Measurements from ENCODE around the gene ICE1. TPM values are rescaled to one million over a fixed set of nuclear protein-coding genes. Genes with fewer than 3 reads are reported as not detected.

Gene ICE1, protein sequence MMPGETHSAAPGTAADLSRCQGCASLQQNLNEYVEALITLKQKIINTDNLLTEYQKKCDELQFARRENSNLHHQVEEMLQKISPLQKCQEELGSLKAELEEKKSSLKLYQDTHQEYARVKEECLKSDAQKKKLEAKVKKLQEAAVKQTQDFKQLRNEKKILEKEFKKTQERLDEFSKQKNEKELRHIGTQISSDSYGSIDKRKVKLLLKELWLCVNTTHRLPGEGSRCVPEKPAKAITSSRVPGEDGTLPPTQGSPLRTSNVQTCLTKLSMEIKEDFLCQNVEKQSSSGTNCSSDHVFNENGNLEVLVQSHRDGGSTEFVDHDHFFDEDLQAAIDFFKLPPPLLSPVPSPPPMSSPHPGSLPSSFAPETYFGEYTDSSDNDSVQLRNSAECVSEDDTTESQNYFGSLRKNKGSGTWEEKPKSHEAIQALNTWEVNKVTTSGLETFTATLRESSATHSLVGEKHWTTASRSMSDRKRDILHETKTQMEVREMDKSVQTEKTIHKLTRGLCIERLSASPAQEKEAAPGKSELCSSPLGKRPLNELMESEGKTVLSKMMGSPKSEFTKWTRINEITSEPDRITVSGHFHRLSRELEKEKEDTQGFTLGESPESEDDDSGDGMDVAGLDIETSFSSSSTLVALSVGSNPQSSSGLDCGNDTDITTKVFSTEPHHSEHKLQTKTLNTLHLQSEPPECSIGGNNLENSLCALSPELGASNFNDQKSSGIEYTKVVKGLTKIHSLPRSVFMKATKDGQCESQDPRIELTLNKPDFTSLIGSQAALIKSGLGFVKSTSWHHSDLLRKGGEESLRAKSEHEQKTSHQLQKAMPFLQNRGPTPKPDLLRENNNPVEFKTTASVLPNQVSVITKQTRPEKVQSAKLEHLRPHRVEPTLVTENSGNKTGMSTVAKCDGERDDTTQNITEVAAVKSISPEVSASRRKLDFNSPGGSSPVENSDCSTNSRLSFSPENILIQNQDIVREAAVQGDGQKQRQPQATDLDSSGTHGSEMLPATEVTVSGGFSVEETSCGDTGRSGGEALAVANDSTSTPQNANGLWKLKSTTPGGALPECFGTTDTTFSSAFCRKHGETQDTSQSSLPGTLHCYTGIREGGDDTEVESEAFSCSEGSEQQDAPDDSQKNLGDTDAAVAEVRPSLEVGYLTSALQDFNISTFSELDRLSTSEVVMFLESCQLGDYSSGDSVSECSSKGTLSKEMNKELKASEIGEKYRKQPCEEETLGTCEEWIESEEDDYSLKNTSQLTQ (N-terminal part only)
- 10 to 100 TPM in 5 of 6 donors, 1 to 10 TPM in 1; 5.0 to 19.1 (median 13.4) TPM for polyA plus RNA-seq (ENCODE audit: low read depth in 6 of 6)

DNA sequence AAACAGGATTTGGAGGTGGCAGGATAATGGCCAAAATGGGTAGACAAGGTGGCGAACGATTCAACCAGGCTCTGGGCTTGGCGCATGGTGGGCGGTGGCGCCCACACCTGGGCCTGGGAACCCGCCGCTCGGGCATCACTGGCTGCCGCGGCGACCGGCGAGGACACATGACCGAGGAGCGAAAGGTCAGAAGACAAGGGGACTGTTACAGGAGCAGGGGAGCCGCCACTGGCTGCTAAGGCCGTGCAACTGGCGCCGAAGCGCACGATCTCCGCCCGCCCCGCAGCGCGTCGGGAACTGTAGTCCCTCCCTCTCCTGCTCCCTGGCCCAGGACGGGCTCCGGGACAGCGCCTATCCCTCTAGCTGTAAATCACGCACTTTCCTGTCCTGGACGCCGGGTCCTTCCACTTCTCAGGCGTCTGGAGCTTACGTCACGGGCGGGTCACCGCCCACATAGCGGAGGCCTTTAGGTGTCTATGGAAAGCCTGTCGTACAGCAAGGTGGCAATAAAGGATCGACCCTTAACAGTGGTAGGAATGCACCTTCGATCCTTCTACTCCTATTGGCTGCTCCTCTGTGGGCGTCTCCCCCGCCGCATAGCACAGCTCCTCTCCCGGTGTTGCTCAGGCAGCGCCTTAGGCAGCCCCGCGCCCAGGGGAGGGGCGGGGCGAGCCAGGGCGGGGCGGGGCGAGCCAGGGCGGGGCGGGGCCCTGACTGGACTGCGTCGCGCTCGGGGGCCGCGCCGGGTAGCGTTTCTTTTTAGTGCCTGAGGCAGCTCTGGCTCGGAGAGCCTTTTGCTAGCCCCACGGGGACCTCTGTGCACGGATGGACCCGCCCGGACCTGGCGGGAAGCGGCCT is at the start of gene ICE1:
Gene ICE1 (plus strand): TSS at position 717 of the 858 bp plus-strand sequence. CDS start 239 bp downstream, outside the sequence.
- H3K9me3 Mint-ChIP-seq: no peaks in the 10 kb centered on the region
- DNase-seq: peak; percentile 95
- peaks cover 13 to 25% (median 14%) of the 10 kb centered on the region in 3 donors for H3K4me1 Mint-ChIP-seq
- H3K27me3 Mint-ChIP-seq: no peaks in the 10 kb centered on the region
- peak within 1 kb of the TSS in 3 of 8 donors; percentile 95 to 97 (median 96) for H3K4me3 Mint-ChIP-seq
- ATAC-seq (ENCODE audit: low read depth in 2 of 2): peak; percentile 83
- H3K36me3 Mint-ChIP-seq: peaks cover 0 to 10% of the 10 kb centered on the region in 2 donors
- H3K27ac Mint-ChIP-seq: peak within 1 kb of the TSS in 5 of 6 donors; percentile 98 to 99 (median 99)

DNA sequence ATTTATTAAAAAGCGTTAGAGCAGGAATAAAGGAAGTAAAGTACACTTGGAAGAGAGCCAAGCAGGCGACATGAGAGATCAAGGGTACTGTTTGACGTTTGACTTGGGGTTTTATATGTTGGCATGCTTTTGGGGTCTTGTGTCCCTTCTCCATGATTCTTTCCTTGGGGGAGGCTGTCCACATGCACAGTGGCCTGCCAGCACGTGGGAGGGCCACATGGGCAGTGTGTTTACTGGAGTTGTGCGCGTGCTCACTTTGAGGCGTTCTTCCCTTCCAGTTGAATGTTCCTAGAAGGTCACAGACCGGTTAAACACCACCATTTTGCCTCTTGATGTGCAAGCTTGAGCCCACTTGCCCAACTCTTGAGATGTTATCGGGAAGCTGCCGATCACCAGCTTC is 49.5 kb upstream of the ICE1 start:
- H3K36me3 Mint-ChIP-seq: peaks cover 0 to 9% of the 10 kb centered on the region in 2 donors
- H3K27ac Mint-ChIP-seq: no peak overlapping the region
- H3K27me3 Mint-ChIP-seq: peaks cover 0 to 5% (median 0%) of the 10 kb centered on the region in 3 donors
- no peak for ATAC-seq (ENCODE audit: low read depth in 2 of 2)
- H3K4me1 Mint-ChIP-seq: no peaks in the 10 kb centered on the region
- no peak overlapping the region for H3K4me3 Mint-ChIP-seq
- peaks cover 0 to 3% (median 0%) of the 10 kb centered on the region in 7 donors for H3K9me3 Mint-ChIP-seq
- DNase-seq: no peak

DNA sequence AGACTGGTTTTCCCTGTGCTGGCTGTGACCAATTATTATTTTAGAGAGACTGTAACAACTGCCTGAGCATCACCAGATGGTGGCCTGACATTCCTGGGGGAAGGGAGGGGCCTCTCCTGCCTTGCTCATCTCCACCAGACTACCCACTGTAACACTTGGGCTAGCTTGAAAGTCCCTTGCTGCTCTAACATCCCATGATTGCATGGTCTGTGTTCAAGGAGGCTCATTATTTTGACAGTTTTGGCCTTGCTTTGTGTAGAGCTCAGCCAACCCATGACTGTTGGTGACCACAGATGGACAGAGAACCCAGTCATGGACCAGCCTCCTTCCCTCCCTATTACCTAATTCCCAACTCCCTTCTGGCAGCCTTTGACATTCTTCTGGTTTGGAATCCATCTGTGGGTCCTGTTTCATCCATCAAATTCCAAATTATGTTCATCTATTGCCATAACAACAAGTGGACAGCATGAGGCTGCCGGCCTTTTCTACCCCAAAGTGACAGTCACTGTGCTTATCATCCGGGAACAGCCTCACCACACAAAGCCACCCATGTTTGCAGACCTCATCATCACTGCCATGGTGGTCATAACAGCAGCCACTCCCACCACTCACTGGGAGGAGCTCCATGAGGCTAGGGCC is 49.0 kb upstream of the ICE1 start:
- ATAC-seq (ENCODE audit: low read depth in 2 of 2): no peak
- H3K27ac Mint-ChIP-seq: peak overlapping the region in 1 of 6 donors; percentile 91
- DNase-seq: no peak
- H3K9me3 Mint-ChIP-seq: peaks cover 0 to 4% (median 0%) of the 10 kb centered on the region in 7 donors
- no peak overlapping the region for H3K4me3 Mint-ChIP-seq
- no peaks in the 10 kb centered on the region for H3K4me1 Mint-ChIP-seq
- H3K27me3 Mint-ChIP-seq: peaks cover 0 to 5% (median 0%) of the 10 kb centered on the region in 3 donors
- H3K36me3 Mint-ChIP-seq: peaks cover 0 to 9% of the 10 kb centered on the region in 2 donors

DNA sequence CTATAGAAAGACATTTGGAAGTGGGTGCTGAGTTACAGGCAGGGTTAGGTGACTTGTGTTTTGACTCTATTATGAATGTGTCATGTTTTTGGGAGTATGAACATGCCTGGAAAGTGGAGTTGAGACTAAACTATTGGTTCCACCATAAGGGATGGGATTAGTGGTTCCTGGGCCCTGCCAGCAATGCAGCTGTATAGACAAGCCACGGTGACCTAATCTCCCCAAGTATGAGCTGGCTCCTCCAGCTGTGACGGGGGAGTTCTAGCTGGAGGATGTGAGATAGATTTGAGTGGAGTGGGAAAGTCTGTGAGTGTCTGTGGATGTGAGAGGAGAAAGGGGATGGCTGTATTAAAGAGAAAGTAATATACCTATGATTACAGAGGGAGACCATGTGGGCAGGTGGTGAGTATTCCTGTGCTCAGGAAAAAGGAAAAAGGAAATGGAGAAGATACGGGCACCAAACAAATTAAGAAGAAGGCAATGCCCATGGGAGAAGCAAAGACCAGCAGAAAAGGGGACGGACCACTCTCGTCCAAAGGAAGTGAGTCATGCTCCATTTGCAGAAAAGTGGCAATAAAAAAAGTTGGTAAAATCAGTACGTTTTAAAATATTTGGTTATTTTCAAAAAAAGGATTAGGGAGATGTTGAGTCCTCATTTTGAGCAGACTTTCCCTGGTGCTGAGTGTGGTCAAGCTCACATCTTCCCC is 48.3 kb upstream of the ICE1 start:
- H3K27me3 Mint-ChIP-seq: peaks cover 0 to 5% (median 0%) of the 10 kb centered on the region in 3 donors

DNA sequence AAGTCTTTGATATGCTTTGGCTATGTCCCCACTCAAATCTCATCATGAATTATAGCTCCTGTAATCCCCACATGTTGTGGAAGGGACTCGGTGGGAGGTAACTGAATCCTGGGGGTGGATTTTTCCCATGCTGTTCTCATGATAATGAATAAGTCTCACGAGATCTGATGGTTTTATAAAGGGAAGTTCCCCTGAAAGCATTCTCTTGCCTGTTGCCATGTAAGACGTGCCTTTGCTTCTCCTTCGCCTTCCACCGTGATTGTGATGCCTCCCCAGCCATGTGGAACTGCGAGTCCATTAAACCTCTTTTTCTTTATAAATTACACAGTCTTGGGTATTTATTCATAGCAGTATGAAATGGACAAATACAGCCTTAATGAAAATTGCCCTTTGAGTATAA is 44.7 kb upstream of the ICE1 start:
- DNase-seq (no peak), ATAC-seq (ENCODE audit: low read depth in 2 of 2) (no peak)
- H3K27ac Mint-ChIP-seq: no peak overlapping the region
- peaks cover 0 to 9% of the 10 kb centered on the region in 2 donors for H3K36me3 Mint-ChIP-seq
- H3K9me3 Mint-ChIP-seq: peaks cover 0 to 4% (median 0%) of the 10 kb centered on the region in 7 donors
- H3K4me1 Mint-ChIP-seq: no peaks in the 10 kb centered on the region
- peaks cover 0 to 8% (median 0%) of the 10 kb centered on the region in 3 donors for H3K27me3 Mint-ChIP-seq
- H3K4me3 Mint-ChIP-seq: no peak overlapping the region

More for the DNA sequence above, 48.3 kb upstream of the ICE1 start:
- H3K9me3 Mint-ChIP-seq: peaks cover 0 to 4% (median 0%) of the 10 kb centered on the region in 7 donors
- no peaks in the 10 kb centered on the region for H3K4me1 Mint-ChIP-seq
- H3K27ac Mint-ChIP-seq: no peak overlapping the region
- H3K4me3 Mint-ChIP-seq: no peak overlapping the region
- DNase-seq (no peak), ATAC-seq (ENCODE audit: low read depth in 2 of 2) (no peak)
- peaks cover 0 to 9% of the 10 kb centered on the region in 2 donors for H3K36me3 Mint-ChIP-seq

DNA sequence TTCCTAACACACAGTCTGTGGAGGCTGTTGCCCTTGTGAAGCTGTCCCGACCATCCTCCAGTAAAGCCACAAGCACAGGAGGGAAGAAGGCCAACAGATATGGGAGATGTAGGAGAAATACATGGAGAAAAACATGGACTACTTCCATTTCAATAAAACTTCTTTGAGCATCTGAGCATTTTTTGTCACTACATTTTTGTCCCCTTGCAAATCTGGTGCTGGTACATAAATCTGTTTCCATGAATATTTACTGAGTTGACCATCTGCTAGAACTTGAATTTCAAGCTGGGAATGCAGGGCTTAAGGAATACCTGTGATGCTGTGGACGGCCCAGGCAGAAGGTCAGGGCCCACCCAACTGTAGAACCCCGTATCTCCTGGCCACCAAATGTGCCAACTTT is 43.9 kb upstream of the ICE1 start:
- peaks cover 0 to 9% of the 10 kb centered on the region in 2 donors for H3K36me3 Mint-ChIP-seq
- H3K27me3 Mint-ChIP-seq: peaks cover 0 to 6% (median 0%) of the 10 kb centered on the region in 3 donors
- no peaks in the 10 kb centered on the region for H3K4me1 Mint-ChIP-seq
- no peak overlapping the region for H3K27ac Mint-ChIP-seq
- peaks cover 0 to 4% (median 0%) of the 10 kb centered on the region in 7 donors for H3K9me3 Mint-ChIP-seq
- ATAC-seq (ENCODE audit: low read depth in 2 of 2) (no peak), DNase-seq (no peak)
- no peak overlapping the region for H3K4me3 Mint-ChIP-seq

DNA sequence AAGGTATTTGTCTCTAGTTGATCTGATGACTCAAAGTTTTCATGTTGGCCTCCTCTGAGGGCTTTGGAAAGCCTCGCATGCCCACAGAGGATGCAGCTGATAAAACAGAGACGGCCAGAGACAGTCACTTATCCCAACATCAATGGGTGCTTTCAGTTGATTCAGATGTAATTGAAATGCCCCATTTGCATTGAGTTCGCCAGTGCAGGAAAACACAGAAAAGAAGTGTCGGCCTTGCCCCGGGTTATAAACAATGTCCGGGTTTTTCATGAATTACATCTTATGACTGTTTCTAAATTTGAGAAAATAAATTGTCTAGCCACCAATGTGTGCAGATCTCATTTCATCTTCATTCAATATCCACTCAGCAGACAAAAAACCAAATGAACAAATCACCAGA is 42.2 kb upstream of the ICE1 start:
- no peak for DNase-seq
- Mint-ChIP-seq H3K9me3 (peaks cover 0 to 4% (median 0%) of the 10 kb centered on the region in 7 donors), H3K27ac (no peak overlapping the region), H3K27me3 (peaks cover 0 to 6% (median 0%) of the 10 kb centered on the region in 3 donors), H3K36me3 (peaks cover 0 to 9% of the 10 kb centered on the region in 2 donors), H3K4me3 (no peak overlapping the region), H3K4me1 (no peaks in the 10 kb centered on the region)
- ATAC-seq (ENCODE audit: low read depth in 2 of 2): no peak

DNA sequence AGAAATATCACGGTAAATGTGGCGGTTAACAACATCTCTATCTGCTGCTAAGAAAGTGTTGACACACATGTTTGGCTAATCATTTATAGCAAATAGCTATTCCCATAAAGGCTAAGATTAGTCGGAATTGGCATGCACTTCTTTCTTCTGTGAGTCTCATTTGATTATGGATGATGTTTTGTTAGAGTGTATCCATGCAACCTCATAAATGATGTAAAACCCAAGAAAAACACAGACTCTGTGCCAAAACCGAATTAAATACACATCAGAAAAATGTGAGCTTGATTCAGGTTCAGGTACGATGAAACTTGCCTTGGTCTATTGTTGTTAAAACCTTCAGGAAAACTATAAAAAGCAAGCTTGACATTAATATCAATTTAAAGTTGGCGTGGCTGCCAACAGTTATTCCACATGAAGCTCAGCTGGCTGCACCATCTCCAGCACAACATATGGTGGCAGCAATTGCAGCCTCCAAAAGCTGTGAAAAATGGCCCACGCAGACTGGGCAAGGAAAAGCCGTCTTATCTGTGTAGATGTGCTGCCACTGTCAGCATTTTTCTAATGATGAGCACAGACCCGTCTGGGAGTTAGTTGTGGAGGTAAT is 41.1 kb upstream of the ICE1 start:
- Mint-ChIP-seq H3K36me3 (peaks cover 0 to 3% of the 10 kb centered on the region in 2 donors), H3K27me3 (peaks cover 0 to 6% (median 0%) of the 10 kb centered on the region in 3 donors), H3K4me1 (no peaks in the 10 kb centered on the region), H3K4me3 (no peak overlapping the region), H3K9me3 (peaks cover 0 to 3% (median 0%) of the 10 kb centered on the region in 7 donors), H3K27ac (no peak overlapping the region)
- DNase-seq (no peak), ATAC-seq (ENCODE audit: low read depth in 2 of 2) (no peak)

DNA sequence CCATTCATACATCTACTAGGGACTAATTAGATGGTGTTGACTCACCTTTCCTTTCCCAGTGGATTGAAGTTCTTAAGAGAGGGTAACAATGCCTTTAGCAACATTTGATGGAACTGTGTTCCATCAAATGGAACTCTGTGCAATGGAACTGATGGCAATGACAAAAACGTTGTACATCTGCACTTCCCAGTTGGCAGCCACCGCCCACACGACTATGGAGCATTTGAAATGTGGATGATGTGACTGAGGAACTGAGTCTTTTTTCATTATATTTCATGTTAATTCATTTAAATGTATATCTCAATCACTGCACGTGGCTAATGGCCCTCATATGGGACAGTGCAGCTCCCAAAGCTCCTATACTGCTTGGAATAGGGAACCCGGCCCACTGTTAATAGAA is 39.0 kb upstream of the ICE1 start:
- no peak overlapping the region for H3K27ac Mint-ChIP-seq
- H3K4me3 Mint-ChIP-seq: no peak overlapping the region
- peaks cover 0 to 4% (median 0%) of the 10 kb centered on the region in 7 donors for H3K9me3 Mint-ChIP-seq
- peaks cover 0 to 6% (median 0%) of the 10 kb centered on the region in 3 donors for H3K27me3 Mint-ChIP-seq
- DNase-seq (no peak), ATAC-seq (ENCODE audit: low read depth in 2 of 2) (no peak)
- H3K4me1 Mint-ChIP-seq: no peaks in the 10 kb centered on the region
- no peaks in the 10 kb centered on the region for H3K36me3 Mint-ChIP-seq

DNA sequence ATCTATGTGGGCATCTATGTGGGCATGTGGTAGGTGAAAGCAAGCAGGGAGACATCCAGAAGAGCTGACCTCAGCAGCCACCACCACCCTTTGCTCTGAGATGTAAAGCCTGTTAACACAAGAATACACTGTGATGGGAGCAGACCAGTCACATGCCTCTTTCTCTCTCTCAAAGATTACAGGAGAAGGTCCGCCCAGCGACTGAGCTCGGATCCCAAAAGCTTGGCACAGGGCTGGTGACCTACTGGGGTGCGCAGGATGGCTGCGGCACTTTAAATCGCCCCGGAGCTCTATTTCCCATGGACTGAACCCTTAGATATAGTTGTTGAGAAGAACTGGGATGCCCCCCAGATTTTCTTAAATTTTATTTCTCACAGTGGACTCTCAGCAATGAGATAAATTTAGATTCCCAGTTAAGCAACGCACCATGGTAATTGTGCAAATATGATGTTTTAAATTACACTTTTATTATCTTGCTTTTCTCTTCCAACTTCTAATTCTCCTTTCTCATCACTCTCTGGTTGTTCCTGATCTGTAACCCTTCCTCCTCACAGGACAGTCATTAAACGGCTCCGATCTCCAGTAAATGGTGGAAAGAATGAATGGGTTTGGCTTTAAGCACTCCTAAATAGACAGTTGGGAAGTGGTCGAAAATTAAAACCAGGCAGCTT is 37.7 kb upstream of the ICE1 start:
- peaks cover 0 to 6% (median 0%) of the 10 kb centered on the region in 3 donors for H3K27me3 Mint-ChIP-seq
- no peak for DNase-seq
- no peaks in the 10 kb centered on the region for H3K36me3 Mint-ChIP-seq
- no peaks in the 10 kb centered on the region for H3K4me1 Mint-ChIP-seq
- H3K9me3 Mint-ChIP-seq: peaks cover 0 to 4% (median 0%) of the 10 kb centered on the region in 7 donors
- H3K4me3 Mint-ChIP-seq: no peak overlapping the region
- no peak for ATAC-seq (ENCODE audit: low read depth in 2 of 2)
- H3K27ac Mint-ChIP-seq: no peak overlapping the region

DNA sequence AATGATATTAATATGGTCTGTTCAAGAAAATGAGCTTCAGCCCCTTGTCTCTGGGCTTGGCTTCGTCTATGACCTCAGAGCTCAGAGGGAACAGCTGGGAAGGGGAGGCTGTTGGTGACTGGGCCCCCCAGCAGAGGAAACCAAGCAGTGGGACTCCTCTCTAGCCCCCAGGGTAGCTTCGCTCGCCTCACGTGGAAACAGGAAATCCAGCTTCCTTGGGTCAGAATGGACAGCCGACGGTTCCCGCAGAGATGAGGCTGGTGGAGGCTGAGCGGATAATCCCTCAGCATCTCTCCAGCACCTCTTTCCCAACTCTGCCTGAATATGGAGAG is 37.2 kb upstream of the ICE1 start:
- no peak overlapping the region for H3K27ac Mint-ChIP-seq
- no peak for DNase-seq
- no peak for ATAC-seq (ENCODE audit: low read depth in 2 of 2)
- peaks cover 0 to 6% (median 0%) of the 10 kb centered on the region in 3 donors for H3K27me3 Mint-ChIP-seq
- peaks cover 0 to 4% (median 0%) of the 10 kb centered on the region in 7 donors for H3K9me3 Mint-ChIP-seq
- H3K4me3 Mint-ChIP-seq: no peak overlapping the region
- no peaks in the 10 kb centered on the region for H3K36me3 Mint-ChIP-seq
- H3K4me1 Mint-ChIP-seq: no peaks in the 10 kb centered on the region
